H1 (cell line): ENCODE data around the gene ZNF462. TPM values are rescaled to one million over a fixed set of nuclear protein-coding genes. Genes with fewer than 3 reads are reported as not detected.

Experiments
- EZH2 ChIP-seq: fragments of 200-600 bp; sonication (generic); IDR thresholded peaks from 2 replicates; pipeline ENCODE4 v1.7.1; 2012; ENCODE audit warnings: low read depth, mild to moderate bottlenecking, moderate library complexity, low read length, inconsistent platforms; ENCODE audit not compliant: severe bottlenecking
- polyA plus RNA-seq, 7 experiments: library from polyadenylated mRNA; depleted of rRNA in 3 of 7; stranded (reverse) in 5 of 7; unstranded in 2 of 7; fragments of >200 nt in 5 of 7; fragments of 200-250 nt in 2 of 7; gene quantifications; 1 replicate in 5 of 7; 2 replicates in 1 of 7; 4 replicates in 1 of 7; pipeline versions ENCODE4 v1.2.1 to v1.2.3, GENCODE V29; 2011 to 2013; ENCODE audit warnings: missing spikeins in 2 of 7, mixed read lengths in 2 of 7
- total RNA-seq: library from RNA; stranded (reverse); fragmentation: NEBNext Ultra II Directional; extraction: Animal tissue kit (Norgen Biotek cat#: 25700); gene quantifications from 2 replicates; pipeline ENCODE4 v1.2.1, GENCODE V29; 2021
- TF ChIP-seq, protein P1 (sequence below): fragments of 300-600 bp; sonication (generic); IDR thresholded peaks from 2 replicates; pipeline ENCODE4 v1.7.1; 2012; ENCODE audit warnings: low read length, moderate library complexity, mild to moderate bottlenecking, inconsistent platforms; ENCODE audit not compliant: insufficient replicate concordance

The ZNF462 gene
- total and polyA plus RNA-seq, 2 of the 8 experiments (the other 6 are each of a cell fraction or from before 2014, with no cell fraction given) = 30.0 to 163 TPM

DNA sequence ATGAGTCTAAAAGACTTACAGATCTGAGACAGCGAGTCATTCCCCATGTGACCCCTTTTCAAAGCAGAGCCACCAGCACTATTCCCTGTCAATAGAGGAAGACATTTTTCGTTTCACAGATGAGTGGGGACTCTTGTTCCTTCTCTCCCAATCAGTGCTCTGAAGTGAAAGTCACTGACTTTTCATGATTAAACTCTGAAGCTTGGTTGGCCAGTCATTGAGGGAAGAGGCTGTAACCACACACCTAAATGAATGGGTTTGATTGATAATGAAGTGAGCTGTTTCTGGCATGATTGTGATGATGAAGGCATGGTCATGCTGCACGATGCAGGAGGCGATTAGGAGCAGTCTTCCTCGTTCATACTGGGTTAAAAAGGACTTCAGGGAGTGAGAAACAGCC lies 171.9 kb downstream of the ZNF462 start (continued):
- TF ChIP-seq, protein P1, sequence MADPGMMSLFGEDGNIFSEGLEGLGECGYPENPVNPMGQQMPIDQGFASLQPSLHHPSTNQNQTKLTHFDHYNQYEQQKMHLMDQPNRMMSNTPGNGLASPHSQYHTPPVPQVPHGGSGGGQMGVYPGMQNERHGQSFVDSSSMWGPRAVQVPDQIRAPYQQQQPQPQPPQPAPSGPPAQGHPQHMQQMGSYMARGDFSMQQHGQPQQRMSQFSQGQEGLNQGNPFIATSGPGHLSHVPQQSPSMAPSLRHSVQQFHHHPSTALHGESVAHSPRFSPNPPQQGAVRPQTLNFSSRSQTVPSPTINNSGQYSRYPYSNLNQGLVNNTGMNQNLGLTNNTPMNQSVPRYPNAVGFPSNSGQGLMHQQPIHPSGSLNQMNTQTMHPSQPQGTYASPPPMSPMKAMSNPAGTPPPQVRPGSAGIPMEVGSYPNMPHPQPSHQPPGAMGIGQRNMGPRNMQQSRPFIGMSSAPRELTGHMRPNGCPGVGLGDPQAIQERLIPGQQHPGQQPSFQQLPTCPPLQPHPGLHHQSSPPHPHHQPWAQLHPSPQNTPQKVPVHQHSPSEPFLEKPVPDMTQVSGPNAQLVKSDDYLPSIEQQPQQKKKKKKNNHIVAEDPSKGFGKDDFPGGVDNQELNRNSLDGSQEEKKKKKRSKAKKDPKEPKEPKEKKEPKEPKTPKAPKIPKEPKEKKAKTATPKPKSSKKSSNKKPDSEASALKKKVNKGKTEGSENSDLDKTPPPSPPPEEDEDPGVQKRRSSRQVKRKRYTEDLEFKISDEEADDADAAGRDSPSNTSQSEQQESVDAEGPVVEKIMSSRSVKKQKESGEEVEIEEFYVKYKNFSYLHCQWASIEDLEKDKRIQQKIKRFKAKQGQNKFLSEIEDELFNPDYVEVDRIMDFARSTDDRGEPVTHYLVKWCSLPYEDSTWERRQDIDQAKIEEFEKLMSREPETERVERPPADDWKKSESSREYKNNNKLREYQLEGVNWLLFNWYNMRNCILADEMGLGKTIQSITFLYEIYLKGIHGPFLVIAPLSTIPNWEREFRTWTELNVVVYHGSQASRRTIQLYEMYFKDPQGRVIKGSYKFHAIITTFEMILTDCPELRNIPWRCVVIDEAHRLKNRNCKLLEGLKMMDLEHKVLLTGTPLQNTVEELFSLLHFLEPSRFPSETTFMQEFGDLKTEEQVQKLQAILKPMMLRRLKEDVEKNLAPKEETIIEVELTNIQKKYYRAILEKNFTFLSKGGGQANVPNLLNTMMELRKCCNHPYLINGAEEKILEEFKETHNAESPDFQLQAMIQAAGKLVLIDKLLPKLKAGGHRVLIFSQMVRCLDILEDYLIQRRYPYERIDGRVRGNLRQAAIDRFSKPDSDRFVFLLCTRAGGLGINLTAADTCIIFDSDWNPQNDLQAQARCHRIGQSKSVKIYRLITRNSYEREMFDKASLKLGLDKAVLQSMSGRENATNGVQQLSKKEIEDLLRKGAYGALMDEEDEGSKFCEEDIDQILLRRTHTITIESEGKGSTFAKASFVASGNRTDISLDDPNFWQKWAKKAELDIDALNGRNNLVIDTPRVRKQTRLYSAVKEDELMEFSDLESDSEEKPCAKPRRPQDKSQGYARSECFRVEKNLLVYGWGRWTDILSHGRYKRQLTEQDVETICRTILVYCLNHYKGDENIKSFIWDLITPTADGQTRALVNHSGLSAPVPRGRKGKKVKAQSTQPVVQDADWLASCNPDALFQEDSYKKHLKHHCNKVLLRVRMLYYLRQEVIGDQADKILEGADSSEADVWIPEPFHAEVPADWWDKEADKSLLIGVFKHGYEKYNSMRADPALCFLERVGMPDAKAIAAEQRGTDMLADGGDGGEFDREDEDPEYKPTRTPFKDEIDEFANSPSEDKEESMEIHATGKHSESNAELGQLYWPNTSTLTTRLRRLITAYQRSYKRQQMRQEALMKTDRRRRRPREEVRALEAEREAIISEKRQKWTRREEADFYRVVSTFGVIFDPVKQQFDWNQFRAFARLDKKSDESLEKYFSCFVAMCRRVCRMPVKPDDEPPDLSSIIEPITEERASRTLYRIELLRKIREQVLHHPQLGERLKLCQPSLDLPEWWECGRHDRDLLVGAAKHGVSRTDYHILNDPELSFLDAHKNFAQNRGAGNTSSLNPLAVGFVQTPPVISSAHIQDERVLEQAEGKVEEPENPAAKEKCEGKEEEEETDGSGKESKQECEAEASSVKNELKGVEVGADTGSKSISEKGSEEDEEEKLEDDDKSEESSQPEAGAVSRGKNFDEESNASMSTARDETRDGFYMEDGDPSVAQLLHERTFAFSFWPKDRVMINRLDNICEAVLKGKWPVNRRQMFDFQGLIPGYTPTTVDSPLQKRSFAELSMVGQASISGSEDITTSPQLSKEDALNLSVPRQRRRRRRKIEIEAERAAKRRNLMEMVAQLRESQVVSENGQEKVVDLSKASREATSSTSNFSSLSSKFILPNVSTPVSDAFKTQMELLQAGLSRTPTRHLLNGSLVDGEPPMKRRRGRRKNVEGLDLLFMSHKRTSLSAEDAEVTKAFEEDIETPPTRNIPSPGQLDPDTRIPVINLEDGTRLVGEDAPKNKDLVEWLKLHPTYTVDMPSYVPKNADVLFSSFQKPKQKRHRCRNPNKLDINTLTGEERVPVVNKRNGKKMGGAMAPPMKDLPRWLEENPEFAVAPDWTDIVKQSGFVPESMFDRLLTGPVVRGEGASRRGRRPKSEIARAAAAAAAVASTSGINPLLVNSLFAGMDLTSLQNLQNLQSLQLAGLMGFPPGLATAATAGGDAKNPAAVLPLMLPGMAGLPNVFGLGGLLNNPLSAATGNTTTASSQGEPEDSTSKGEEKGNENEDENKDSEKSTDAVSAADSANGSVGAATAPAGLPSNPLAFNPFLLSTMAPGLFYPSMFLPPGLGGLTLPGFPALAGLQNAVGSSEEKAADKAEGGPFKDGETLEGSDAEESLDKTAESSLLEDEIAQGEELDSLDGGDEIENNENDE = no peak
- no peak for TF ChIP-seq EZH2
